Fibroblast of upper back skin (primary cell): ENCODE data around the gene CACUL1.
A peak's percentile ranks its signal among the peaks of the same experiment; 100 is the strongest.
"Not testable (repeated sequence)": the region's sequence is repeated elsewhere in the genome, so short reads cannot be mapped to it uniquely, and the experiment has no call there.

Experiments used
- DNase-seq: peaks from one replicate; pipeline ENCODE4 v3.0.0-alpha.2; 2013

Gene CACUL1

DNA sequence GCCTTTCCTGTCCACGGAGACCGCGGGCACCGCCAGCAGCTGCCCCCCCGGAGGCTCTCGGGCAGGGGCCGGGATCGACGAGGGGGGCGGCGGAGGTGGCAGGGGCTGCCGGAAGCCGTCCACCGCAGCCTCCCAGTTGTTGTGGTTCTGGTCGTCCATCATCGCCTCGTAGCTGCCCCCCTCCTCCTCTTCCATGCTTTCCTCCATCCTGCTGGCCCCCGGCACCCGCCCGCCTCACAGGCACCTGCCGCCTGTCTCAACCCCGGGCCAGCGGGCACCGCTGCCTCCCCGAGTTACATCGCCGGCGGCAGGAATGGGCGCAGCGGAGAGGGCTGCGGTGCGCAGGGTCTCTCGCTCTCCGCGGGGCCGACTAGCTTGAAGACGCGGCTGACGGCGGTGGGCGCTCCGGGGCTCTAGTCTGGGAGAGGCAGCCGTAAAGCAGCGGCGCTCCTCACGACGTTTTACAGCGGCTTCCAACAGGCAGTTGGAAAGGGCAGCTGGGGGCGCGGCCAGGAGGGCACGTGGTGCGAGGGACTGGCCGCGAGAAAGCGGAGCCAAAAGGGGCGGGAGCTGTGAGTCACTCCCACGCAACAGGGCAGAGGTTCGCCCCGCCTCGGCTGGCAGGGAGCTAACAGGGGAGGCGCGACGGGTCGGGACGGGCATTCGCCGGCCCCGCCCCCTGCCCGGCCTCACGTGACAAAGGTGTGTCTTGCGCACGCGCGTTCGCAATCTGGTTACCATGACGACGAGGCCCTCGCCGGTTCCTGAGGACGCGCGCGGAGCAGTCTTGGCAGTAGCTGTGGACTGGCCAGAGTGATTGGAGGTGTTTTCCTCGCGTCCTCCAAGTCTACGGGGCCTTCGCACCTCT is at the start of gene CACUL1:
Gene CACUL1 (minus strand): TSS at position 415 of the 868 bp plus-strand sequence. CDS start 208 bp downstream, at position 207.
- DNase-seq: peak; percentile 100

DNA sequence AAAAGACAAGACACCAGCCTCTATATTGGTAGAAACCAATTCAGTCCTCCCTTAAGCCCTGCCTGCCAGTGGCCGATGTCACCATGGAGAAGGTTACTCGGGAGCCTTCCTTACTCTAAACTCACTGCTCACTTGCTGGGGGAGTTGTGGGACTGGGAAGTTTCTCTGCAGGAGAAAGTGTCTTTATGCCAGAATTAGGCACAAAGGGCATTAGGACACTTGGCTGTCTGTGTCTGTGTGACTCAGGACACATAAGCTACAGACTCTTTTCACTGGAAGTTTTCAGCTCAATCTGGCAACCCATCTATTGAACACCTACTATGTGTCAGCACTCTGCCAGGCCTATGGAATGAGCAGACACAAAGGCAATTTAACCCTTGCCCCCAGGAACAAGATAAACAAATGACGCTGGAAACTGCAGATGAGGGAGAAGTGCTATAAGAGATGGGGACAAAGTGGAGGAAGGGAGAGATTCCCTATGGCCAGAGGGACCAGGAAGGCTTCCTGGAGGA is 49.5 kb upstream of the CACUL1 start:
- no peak for DNase-seq

DNA sequence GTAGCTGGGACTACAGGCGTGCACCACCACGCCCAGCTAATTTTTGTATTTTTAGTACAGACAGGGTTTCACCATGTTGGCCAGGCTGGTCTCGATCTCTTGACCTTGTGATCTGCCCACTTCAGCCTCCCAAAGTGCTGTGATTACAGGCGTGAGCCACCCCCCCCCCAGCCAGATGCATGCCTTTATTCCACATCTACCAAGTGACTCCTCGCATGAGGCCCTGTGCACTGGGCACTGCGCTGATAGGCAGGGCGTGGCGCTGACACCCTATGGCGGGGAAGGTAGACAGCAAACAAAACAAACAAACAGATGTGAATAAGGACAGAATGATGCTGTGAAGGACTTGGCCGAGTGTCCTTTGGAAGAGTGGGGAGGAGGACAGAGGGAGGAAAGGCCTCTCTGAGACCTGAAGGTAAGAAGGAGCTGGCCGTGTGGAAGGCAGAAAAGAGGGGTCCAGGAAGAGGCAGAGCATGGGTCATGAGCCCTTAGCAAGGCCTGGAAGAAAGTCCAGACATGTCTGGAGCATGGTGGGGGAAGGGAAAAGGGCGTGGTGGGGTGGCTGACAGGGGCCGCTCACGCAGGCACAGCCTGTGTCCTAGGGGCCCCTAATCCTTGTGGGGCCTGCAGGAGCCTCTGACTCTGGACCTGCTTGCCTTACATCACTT is 47.5 kb upstream of the CACUL1 start:
- no peak for DNase-seq

DNA sequence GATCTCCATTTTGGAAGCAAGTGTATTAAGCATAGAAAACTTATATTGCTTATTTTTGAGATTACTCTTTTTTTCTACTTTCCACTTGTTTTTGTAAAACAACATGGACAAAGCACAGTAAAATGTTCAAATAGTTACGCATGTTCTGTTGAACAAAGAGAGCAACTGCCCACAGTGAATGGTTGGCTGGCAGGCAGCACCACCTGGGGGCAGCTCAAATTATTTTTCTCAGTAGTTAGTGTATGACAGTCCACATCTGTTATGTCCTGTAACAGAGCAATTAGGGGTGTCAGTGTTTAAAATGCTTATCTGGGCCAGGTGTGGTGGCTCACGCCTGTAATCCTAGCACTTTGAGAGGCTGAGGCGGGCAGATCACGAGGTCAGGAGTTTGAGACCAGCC is 46.1 kb upstream of the CACUL1 start:
- DNase-seq: no peak

DNA sequence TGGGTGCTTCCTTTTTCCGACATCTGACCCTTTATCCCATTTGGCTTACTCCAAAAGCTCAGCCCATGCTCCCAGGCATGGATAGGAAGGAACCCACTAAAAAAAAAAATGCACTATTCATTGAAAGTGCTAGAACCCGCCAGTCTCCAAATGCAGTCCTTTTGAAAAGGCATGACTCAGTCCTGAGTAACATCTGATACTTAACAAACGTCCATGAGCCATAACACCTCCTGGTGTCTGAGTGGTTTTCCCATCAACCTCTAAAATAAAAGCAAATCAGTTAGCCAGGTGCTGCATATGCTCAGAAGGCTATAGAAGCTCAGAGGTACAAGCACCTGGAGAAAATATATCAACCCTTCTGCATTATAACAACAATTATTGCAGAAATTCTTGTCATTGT is 45.0 kb upstream of the CACUL1 start:
- DNase-seq: peak; percentile 8

DNA sequence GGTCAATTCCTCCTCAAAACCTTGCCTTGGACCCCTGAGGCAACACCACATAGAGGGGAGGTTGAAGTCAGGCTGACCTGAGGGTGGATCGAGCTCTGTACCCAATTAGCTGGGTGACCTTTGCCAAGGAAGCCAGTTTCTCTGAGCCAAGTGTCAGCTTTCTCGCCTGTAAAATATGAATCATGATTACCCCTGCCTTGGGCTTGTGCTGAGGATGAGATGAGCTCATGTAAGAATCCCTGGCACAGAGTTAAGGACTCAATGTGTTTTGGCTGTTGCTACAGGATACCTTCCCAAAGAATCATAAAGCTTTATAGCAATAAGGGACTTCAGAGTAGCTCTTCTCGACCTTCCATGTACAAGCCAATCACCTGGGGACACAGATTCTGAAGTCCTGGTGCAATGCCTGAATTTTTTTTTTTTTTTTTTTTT is 43.5 kb upstream of the CACUL1 start:
- peak; percentile 12 for DNase-seq

DNA sequence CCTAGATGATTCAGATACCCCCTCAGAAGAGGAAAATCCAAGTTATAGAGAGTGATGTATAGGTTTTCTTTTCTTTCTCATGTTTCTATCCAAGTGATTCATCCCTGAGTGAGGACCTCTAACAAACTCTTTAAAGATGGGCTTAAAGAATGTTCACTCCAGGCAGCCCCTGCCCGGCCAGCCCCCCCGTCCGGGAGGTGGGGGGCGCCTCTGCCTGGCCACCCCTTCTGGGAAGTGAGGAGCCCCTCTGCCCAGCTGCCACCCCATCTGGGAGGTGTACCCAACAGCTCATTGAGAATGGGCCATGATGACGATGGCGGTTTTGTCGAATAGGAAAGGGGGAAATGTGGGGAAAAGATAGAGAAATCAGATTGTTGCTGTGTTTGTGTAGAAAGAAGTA is 40.2 kb upstream of the CACUL1 start:
- DNase-seq: not testable (repeated sequence)

DNA sequence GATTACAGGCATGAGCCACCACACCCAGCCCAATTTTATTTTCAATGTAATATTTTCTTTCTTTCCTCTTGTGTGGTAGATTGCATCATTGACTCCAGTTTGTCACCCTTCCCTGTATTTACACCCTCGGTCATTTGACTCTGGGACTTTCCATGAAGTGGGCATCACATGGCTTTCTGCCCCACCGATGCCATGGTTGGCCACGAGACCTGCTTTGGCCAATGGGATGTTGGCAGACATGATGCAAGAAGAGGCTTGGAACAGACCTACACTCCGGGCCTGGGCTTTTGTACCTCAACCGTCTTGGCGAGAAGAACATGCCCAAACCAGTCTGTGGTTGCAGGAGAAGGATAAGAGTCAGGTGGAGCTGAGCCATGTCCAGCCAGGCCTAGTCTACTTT is 38.8 kb upstream of the CACUL1 start:
- DNase-seq: no peak

DNA sequence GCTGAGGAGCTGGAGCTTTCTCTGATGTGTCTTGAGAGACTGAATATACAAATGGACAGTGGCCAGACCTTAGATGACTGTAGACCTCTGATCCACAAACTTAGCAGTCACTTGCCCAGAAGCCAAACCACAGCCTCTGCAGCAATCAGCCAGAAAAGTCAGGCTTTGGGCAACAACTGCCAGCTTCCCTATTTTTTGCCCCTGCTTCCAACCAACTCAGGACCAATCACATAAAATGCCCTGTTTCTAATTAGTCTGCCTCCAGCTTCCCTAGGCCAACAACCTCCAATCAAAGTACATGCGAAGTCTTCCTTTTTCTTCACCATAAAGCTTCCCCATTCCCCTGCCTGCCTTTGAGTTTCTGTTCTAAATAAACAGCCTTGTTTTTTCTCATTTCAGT is 37.8 kb upstream of the CACUL1 start:
- DNase-seq: no peak

DNA sequence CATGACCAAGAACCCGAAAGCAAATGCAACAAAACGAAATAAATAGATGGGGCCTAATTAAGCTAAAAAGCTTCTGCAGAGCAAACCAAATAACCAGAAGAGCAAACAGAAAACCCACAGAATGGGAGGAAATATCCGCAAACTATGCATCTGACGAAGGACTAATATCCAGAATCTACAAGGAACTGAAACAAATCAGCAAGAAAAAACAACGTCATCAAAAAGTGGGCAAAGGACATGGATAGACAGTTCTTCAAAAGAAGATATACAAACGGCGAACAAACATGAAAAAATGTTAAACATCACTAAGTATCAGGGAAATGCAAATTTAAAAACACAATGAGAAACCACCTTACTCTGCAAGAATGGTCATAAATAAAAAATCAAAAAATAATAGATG is 35.3 kb upstream of the CACUL1 start:
- DNase-seq: no peak

DNA sequence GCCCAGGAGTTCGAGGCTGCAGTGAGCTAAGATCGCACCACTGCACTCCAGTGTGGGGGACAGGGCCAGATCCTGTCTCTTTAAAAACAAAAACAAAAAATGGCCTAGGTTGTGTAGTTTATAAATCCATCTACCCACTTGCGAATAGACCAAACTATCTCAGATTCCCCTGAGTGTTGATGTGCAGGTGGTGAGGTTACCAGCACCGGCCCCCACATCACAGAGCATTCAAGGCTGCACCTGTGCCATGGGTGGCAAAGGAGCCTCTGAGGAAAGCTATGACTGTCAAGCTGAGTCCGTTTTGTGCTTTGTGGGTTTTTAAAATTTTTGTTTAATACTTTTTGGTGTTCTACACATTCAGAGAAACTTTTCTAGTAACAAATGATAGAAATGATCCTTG is 30.8 kb upstream of the CACUL1 start:
- DNase-seq: no peak

DNA sequence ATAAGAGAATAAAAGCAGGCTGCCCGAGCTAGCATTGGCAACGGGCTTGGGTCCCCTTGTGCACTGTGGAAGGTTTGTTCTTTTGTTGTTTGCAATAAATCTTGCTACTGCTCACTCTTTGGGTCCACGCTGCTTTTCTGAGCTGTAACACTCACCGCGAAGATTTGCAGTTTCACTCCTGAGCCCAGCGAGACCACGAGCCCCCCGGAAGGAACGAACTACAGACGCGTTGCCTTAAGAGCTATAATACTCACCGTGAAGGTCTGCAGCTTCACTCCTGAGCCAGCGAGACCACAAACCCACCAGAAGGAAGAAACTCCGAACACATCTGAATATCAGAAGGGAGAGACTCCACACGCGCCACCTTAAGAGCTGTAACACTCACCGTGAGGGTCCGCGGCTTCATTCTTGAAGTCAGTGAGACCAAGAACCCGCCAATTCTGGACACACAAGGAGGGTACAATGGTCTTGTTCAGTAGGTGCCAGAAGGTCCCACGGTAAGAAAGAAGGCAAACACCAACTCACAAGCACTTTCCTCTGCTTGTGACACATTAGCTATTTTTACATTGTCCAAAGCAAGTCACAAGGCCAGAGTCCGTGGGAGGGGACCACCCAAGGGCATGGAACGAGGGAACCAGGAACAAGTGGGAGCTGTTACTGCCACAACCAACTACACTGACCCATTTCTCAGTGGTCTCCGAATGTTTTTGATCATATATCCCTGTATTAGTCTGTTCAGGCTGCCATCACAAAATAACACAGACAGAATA is 29.2 kb upstream of the CACUL1 start:
- DNase-seq: no peak

DNA sequence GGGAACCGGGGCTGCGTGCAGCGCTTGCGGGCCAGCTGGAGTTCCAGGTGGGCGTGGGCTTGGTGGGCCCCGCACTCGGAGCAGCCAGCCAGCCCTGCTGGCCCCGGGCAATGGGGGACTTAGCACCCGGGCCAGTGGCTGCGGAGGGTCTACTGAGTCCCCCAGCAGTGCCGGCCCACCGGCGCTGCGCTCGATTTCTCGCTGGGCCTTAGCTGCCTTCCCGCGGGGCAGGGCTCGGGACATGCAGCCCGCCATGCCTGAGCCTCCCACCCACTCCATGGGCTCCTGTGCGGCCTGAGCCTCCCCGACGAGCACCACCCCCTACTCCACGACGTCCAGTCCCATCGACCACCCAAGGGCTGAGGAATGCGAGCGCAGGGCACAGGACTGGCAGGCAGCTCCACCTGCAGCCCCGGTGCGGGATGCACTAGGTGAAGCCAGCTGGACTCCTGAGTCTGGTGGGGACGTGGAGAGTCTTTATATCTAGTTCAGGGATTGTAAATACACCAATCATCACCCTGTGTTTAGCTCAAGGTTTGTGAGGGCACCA is 28.2 kb upstream of the CACUL1 start:
- not testable (repeated sequence) for DNase-seq

DNA sequence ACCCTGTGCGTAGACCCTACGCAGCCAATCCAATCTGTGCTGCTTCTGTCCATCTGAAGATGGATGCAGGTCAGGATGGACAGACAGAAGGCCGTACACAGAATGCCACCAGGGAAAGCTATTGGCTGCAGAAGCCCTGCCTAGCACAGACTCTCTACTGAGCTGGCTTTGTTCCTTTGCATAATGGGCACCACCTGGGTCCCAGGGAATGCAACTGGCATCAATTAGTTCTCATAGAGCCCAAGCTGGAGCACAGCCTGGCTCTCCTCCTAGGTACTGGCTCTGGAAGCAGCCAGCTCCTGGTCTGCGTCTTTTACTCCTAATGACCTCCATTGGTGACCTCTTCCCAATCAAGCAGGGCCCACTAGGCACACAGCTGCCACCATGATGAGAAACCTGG is 26.8 kb upstream of the CACUL1 start:
- no peak for DNase-seq

DNA sequence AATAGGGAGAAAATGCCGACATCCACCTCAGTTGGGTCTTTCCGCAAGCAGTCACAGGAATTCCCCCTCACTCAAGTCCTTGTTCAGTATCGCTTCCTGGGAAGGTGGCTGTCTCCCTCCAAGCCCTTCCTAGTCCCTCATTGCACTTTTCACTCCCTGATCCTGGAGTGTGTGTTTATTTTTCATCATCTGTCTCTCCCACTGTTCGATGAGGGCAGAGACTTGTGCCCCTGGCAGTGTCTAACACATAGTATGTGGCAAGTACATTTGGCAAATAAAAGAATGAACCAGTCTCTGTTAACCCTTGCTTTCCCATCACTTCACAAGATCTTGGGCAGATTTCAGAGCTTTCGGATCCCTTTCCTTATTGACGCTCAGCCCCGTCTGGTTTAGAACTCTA is 24.0 kb upstream of the CACUL1 start:
- DNase-seq: no peak

DNA sequence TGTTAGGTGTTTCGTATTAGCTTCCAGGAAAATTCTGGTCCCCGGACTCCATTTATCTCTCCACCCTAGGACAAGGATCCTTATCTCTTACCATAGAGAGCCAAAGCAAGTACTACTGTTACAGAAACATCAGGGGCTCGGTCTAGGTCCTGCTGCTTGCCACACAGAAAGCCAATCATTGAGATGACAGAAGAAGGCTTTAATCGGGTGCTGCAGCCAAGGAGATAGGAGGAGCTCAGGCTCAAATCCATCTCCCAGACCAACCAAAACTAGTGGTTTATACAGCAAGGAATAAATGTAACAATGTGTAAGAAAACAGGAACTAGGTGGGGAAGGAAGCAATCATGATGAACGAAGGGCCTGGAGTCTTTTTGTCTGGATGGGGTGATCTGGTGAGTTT is 22.2 kb upstream of the CACUL1 start:
- DNase-seq: no peak

DNA sequence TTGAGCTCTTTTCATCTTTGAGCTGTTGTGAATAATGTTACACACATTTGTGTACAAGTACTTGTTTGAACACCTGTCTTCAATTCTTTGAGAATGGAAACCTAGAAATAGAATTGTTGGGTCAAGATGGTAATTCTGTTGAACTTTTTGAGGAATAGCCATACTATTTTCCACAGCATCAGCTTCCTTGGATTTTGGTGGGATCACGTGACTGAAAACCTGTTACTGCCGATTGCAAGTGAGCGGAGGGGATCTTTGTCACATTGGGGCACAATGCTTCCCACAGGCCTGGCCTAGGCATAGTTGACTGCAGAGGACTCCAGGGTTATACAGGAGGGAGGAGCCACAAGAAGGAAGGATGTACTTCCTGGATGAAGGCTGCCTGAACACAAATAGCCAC is 21.3 kb upstream of the CACUL1 start:
- DNase-seq: no peak

DNA sequence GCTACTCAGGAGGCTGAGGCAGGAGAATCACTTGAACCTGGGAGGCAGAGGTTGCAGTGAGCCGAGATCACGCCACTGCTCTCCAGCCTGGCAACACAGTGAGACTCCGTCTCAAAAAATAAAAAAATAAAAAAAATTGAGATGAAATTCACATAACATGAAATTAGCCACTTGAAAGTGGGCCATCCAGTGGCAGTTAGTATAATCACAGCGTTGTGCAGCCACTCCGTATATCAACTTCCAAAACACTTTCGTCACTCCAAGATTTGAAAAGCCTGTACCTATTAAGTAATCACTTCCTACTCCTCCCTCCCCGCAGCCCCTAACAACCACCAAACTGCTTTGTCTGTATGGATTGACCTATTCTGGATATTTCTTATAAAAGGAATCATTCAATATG is 20.7 kb upstream of the CACUL1 start:
- DNase-seq: no peak

DNA sequence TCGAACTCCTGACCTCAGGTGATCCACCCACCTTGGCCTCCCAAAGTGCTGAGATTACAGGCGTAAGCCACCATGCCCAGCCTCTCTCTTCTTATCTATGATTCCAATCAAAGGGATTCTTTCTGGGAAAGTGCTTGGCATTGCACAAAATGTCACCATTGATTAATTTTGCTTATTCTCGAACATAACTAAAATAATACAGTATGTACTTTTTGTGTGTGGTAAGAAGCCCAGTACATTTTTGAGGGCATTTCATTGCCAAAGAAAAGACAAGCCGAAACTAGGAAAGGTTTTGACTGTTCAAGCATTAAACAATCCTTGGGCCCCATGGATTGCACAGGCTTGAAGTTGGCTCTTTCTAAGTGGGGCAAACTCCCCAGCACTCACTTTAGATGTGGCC is 18.3 kb upstream of the CACUL1 start:
- DNase-seq: no peak

DNA sequence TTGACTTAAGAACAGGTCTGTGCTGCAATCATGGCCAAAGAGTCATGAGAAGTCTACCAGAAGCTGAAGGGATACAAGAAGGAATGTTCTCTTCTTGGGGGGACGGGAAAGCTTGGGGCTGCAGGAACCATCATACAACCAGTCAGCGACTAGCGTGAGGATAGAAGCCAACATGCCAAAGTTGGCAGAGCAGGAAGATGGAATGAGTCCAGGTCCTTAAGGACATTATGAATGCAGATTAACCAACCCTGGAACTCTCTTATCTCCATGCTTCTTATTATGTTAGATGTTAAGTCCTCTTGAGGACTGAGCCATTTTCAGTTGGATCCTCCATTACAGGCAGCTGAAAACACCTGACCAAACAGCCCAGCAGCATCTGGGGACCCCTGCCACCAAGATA is 17.2 kb upstream of the CACUL1 start:
- no peak for DNase-seq

DNA sequence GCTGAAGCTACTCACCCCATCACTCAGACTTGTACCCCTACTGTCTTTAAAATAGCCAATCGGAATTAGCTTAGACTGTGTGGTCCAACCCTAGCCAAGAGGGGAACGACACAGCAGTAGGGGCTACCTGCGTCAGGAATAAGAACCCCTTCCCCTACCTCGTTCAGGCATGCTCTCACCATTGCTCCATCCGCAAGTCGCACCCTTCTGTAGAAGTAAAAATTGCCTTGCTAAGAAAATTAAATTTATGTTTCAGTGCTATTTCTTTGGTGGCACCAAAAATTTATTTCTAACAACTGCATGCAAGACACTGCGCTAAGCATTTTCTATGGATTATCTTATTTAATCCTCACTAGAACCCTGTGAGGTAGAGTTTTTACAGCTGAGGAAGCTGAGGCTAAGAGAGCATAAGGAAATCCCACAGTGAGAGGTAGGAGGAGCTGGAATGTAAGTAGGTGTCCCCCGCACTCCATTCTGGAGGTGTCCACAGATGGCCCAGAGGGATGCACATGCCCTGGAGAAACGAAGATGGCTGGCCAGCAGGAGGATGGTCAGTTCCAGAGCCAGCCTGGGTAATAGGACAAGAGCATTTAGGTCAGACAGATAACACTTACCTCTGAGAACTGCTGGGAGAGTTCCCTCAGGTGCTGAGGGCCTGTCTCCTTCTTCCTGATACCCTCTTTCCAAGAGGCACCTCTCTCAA is 15.3 kb upstream of the CACUL1 start:
- DNase-seq: no peak
